ENCODE data around the gene DNAJB13.
"Not testable (repeated sequence)": the region's sequence is repeated elsewhere in the genome, so short reads cannot be mapped to it uniquely, and the experiment has no call there.

Gene DNAJB13

DNA sequence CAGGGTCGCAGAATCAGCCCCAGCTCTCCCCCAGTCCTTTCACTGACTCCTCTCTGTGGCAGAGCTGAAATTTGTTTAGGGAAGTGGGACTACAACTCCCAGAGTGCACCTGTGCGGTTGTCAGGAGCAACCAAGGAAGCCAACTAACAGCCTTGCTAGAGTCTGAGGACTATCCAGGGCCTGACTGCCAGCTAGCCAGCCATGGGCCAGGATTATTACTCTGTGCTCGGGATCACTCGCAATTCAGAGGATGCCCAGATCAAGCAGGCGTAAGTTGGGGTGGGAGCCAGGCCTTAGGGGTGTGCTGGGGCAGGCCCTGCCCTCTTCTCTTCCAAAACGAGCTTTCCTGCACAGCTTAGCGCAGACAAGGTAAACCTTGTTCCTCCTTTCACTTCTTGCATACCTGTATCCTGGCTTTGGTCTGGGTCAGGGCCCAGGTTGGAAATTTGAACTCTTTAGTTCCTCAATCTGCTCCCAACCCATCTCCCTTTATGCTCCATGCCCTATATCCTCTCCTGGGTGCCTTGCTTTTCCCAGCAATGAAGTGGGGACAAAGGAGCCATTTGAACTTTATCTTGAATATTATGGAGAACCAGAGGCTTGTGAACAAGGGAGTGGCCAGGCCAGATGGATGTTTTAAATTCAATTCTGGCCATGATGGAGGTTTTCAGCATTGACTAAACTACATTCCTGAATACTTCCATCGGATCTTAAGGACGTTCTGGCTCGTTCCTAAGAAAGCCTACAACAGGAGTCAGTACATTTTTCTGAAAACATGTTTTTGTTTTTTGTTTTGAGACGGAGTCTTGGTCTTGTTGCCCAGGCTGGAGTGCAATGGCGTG lies at the start of gene DNAJB13:
Gene DNAJB13, plus strand, starts transcription at position 158 of the 842 bp plus-strand sequence. Its CDS starts 44 bp downstream, at position 202.
- DNase-seq (ENCODE audit: low read depth, low spot score): no peak

DNA sequence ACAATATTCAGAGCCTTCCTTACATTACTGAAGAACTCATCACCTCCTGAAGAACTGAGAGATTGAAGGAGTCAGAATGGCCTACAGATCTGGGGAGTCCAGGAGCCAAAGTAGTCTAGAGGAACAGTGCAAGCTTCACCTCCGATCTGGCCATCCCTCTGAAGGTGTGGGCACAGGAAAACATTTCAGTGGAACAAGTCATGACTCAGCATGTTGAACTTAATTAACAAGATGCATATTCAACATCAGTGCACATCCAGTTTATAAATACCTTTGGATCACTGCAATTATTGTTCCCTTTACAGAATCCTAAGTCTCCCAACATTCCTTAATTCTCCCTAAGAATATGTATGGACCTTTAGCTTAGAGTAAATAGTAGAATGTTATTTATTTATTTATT lies 48.5 kb upstream of the DNAJB13 start:
- DNase-seq (ENCODE audit: low read depth, low spot score): no peak

- no peak for DNase-seq (ENCODE audit: low read depth, low spot score)
Measured at GRCh38 chr11:73907191-73907590, 43.6 kb upstream of the DNAJB13 start.

- no peak for DNase-seq (ENCODE audit: low read depth, low spot score)
Measured at GRCh38 chr11:73912026-73912425, 38.8 kb upstream of the DNAJB13 start.

GRCh38 chr11:73913472-73913871 lies 37.4 kb upstream of the DNAJB13 start:
- no peak for DNase-seq (ENCODE audit: low read depth, low spot score)

GRCh38 chr11:73914284-73914683 lies 36.5 kb upstream of the DNAJB13 start:
- DNase-seq (ENCODE audit: low read depth, low spot score): no peak

GRCh38 chr11:73916435-73916834 lies 34.4 kb upstream of the DNAJB13 start:
- DNase-seq (ENCODE audit: low read depth, low spot score): no peak

GRCh38 chr11:73921180-73921579 lies 29.6 kb upstream of the DNAJB13 start:
- DNase-seq (ENCODE audit: low read depth, low spot score): no peak

- no peak for DNase-seq (ENCODE audit: low read depth, low spot score)
Measured at GRCh38 chr11:73929388-73929787, 21.4 kb upstream of the DNAJB13 start.

GRCh38 chr11:73931039-73931645 lies 19.7 kb upstream of the DNAJB13 start:
- no peak for DNase-seq (ENCODE audit: low read depth, low spot score)

- DNase-seq (ENCODE audit: low read depth, low spot score): no peak
Measured at GRCh38 chr11:73931951-73932350, 18.9 kb upstream of the DNAJB13 start.

DNA sequence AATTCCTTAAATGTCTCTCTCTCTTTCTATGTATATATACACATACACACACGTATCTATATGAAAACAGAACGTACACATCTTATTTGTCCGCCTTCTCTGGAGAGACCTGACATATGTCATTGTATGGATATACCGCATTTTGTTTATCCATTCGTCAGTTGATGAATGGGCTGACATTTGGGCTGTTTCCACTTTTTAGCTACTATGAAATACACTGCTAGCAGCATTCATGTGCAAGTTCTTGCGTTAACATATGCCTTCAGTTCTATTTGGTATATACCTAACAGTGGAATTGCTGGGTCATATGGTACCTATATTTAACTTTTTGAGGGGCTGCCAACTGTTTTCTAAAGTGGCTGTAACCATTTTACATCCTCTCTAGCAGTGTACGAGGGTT lies 18.0 kb upstream of the DNAJB13 start:
- DNase-seq (ENCODE audit: low read depth, low spot score): no peak

GRCh38 chr11:73936047-73936446 lies 14.8 kb upstream of the DNAJB13 start:
- not testable (repeated sequence) for DNase-seq (ENCODE audit: low read depth, low spot score)

- DNase-seq (ENCODE audit: low read depth, low spot score): no peak
Measured at GRCh38 chr11:73939096-73939495, 11.7 kb upstream of the DNAJB13 start.

DNA sequence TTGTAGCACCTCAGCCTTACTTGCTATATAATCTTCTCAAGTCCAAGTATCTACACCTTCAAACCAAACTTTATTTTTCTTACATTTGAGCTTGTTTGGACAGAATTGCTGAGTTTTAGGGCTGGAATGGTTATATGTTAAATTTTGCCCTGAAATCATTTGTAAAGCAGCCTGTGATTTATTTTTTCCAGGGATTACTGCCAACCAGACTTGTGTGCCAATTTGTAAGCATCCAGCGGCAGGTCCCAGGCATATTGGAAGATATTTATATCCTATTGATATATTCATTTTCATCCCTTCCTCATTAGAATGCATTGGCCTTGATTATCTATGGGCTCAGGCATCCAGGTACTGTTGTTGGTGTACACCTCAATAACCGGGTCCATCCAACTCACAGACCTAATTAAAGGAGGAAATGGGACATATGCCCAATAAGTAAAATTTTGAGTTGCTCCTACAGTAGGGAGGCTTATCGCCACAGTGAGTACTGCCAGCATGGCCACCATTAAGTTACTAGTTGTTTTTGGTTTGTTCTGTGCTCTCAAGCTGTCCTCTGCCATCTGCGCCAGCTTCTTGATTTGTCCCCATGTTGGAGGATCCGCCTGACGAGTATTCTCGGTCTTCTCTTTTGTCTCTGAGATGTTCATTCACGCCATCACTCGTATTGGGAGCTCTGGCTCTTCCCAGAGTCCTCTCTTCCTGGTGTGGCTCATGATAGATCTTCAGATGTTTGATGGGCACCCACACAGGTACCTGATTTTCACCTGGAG lies 9.8 kb upstream of the DNAJB13 start:
- DNase-seq (ENCODE audit: low read depth, low spot score): no peak

- no peak for DNase-seq (ENCODE audit: low read depth, low spot score)
Measured at GRCh38 chr11:73942010-73942409, 8.8 kb upstream of the DNAJB13 start.

DNA sequence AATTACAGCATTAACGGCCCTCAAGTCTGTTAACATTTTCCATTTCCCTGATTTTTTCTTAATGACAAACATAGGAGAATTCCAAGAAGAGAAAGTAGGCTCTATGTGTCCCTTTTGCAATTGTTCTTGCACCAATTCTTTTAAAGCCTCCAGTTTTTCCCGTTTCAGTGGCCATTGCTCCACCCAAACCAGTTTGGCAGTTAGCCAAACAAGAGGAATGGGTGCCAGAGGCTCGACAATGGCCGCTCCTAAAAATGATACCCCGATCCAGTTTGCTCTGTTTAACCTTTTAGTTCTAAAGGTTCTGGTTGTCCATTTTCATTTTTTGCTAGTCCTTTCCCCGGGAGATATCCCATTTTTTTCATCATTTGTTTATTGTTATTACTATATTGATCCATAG lies 6.7 kb upstream of the DNAJB13 start:
- DNase-seq (ENCODE audit: low read depth, low spot score): no peak

GRCh38 chr11:73944901-73945300 lies 5.9 kb upstream of the DNAJB13 start:
- DNase-seq (ENCODE audit: low read depth, low spot score): no peak

DNA sequence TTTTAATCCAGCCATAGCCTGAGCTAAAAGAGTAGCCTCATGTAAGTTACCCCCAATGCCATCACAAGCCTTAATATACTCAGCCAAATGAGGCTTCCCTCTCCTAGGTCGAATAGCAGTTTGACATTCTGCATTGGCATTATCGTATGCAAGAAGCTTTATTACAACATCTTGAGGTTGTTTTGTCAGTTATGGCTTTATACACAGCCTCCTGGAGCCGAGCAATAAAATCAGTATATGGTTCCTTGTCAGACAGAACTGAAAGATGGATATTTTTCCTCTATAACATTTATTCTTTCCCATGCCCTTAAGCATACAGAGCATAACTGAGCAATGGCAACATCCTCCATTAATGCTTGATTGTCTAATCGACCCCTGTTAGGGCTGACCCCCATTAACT lies 5.4 kb upstream of the DNAJB13 start:
- DNase-seq (ENCODE audit: low read depth, low spot score): no peak

- DNase-seq (ENCODE audit: low read depth, low spot score): no peak
Measured at GRCh38 chr11:73946798-73947458, 3.9 kb upstream of the DNAJB13 start.

GRCh38 chr11:73949246-73949645 lies 1.6 kb upstream of the DNAJB13 start:
- DNase-seq (ENCODE audit: low read depth, low spot score): no peak

GRCh38 chr11:73949912-73950311 lies 914 bp upstream of the DNAJB13 start:
- no peak for DNase-seq (ENCODE audit: low read depth, low spot score)
